GM12878 (cell line): ENCODE results near the gene KATNBL1. TPM values are rescaled to one million over a fixed set of nuclear protein-coding genes. Genes with fewer than 3 reads are reported as not detected.

Source experiments
- ATF7 ChIP-seq: fragments of 450-650 bp; IDR thresholded peaks from 2 replicates; pipeline ENCODE4 v1.6.1; 2016; ENCODE audit warnings: low read depth, mild to moderate bottlenecking
- BACH1 ChIP-seq: fragments of 450-650 bp; IDR thresholded peaks from 2 replicates; pipeline ENCODE4 v1.6.1; 2017; ENCODE audit warnings: mild to moderate bottlenecking, borderline replicate concordance
- CBX5 ChIP-seq: sonication (generic); IDR thresholded peaks from 2 replicates; pipeline ENCODE4 v1.6.1; 2016; ENCODE audit warnings: low read depth, moderate library complexity, mild to moderate bottlenecking, inconsistent platforms
- CREB1 ChIP-seq: IDR thresholded peaks from 2 replicates; pipeline ENCODE4 v1.6.1; 2012; ENCODE audit warnings: low read depth, mild to moderate bottlenecking, inconsistent platforms
- ESRRA ChIP-seq: IDR thresholded peaks from 2 replicates; pipeline ENCODE4 v1.6.1; 2012; ENCODE audit warnings: mild to moderate bottlenecking, low read length, improper control_type of control experiment
- FOXM1 ChIP-seq: IDR thresholded peaks from 2 replicates; pipeline ENCODE4 v1.6.1; 2012; ENCODE audit warnings: low read depth, mild to moderate bottlenecking, inconsistent platforms, low read length, moderate library complexity
- HCFC1 ChIP-seq: fragments of 150-350 bp; IDR thresholded peaks from 2 replicates; pipeline ENCODE4 v1.6.1; 2014; ENCODE audit warnings: low read length
- HDAC2 ChIP-seq: fragments of 200-600 bp; sonication (generic); IDR thresholded peaks from 2 replicates; pipeline ENCODE4 v1.6.1; 2017
- HDAC6 ChIP-seq: fragments of 200-600 bp; sonication (generic); IDR thresholded peaks from one replicate; pipeline ENCODE4 v1.8.0; 2017; ENCODE audit warnings: antibody characterized with exemption; ENCODE audit not compliant: unreplicated experiment
- IKZF1 ChIP-seq: fragments of 450-650 bp; conservative IDR thresholded peaks from 2 replicates; pipeline ENCODE4 v1.6.1; 2017; ENCODE audit warnings: antibody characterized with exemption, mild to moderate bottlenecking
- KLF5 ChIP-seq: fragments of 450-650 bp; IDR thresholded peaks from 2 replicates; pipeline ENCODE4 v1.6.1; 2014; ENCODE audit warnings: mild to moderate bottlenecking; ENCODE audit not compliant: partially characterized antibody
- MXI1 ChIP-seq: fragments of 150-350 bp; IDR thresholded peaks from 2 replicates; pipeline ENCODE4 v1.6.1; 2011; ENCODE audit warnings: low read depth, mild to moderate bottlenecking, inconsistent platforms, low read length, improper control_type of control experiment
- NFYB ChIP-seq: IDR thresholded peaks from 2 replicates; pipeline ENCODE4 v1.6.1; 2011; ENCODE audit warnings: low read depth, mild to moderate bottlenecking, low read length, improper control_type of control experiment, moderate library complexity; ENCODE audit not compliant: insufficient read depth
- NR2F1 ChIP-seq: fragments of 450-650 bp; conservative IDR thresholded peaks from 2 replicates; pipeline ENCODE4 v1.6.1; 2017; ENCODE audit warnings: mild to moderate bottlenecking
- POLR2A ChIP-seq: IDR thresholded peaks from 2 replicates; pipeline ENCODE4 v1.6.1; 2011; ENCODE audit warnings: low read depth, mild to moderate bottlenecking, low read length
- RAD21 ChIP-seq: IDR thresholded peaks from 2 replicates; pipeline ENCODE4 v1.6.1; 2011; ENCODE audit warnings: mild to moderate bottlenecking, low read depth, low read length, moderate library complexity; ENCODE audit not compliant: insufficient read depth
- RBBP5 ChIP-seq: fragments of 200-600 bp; sonication (generic); conservative IDR thresholded peaks from 2 replicates; pipeline ENCODE4 v1.6.1; 2016
- SIX5 ChIP-seq: IDR thresholded peaks from 2 replicates; pipeline ENCODE4 v1.6.1; 2011; ENCODE audit warnings: mild to moderate bottlenecking, low read depth, low read length, moderate library complexity; ENCODE audit not compliant: severe bottlenecking
- SMAD5 ChIP-seq: IDR thresholded peaks from 2 replicates; pipeline ENCODE4 v1.6.1; 2016; ENCODE audit warnings: antibody characterized with exemption, low read depth
- SP1 ChIP-seq: IDR thresholded peaks from one replicate; pipeline ENCODE4 v1.6.1; 2011; ENCODE audit warnings: low read depth, low read length
- SPI1 ChIP-seq: IDR thresholded peaks from 2 replicates; pipeline ENCODE4 v1.6.1; 2011; ENCODE audit warnings: low read depth, mild to moderate bottlenecking, low read length, moderate library complexity, borderline replicate concordance; ENCODE audit not compliant: insufficient read depth
- SREBF2 ChIP-seq: IDR thresholded peaks from 2 replicates; pipeline ENCODE4 v1.6.1; 2012; ENCODE audit warnings: mild to moderate bottlenecking, low read length
- YY1 ChIP-seq: IDR thresholded peaks from 2 replicates; pipeline ENCODE4 v1.6.1; 2011; ENCODE audit warnings: low read depth, mild to moderate bottlenecking, low read length
- ZNF217 ChIP-seq: fragments of 450-650 bp; IDR thresholded peaks from 2 replicates; pipeline ENCODE4 v1.6.1; 2017; ENCODE audit warnings: antibody characterized with exemption, mild to moderate bottlenecking
- ZNF274 ChIP-seq: IDR thresholded peaks from one replicate; pipeline ENCODE4 v1.8.0; 2011; ENCODE audit not compliant: insufficient read length, insufficient read depth
- ZNF384 ChIP-seq: IDR thresholded peaks from 2 replicates; pipeline ENCODE4 v1.6.1; 2012; ENCODE audit warnings: low read depth, mild to moderate bottlenecking, low read length, improper control_type of control experiment, borderline replicate concordance
- polyA plus RNA-seq, 11 experiments: library from polyadenylated mRNA; depleted of rRNA in 4 of 11; unstranded in 6 of 11; stranded (reverse) in 5 of 11; fragments of >200 nt; fragmentation: Nextera tagmentation in 4 of 11; fragmentation: Illumina TruSeq in 1 of 11; extraction: Ambion mirVana in 4 of 11; extraction: Trizol in 1 of 11; gene quantifications; 1 replicate in 1 of 11; 2 replicates in 10 of 11; pipeline versions ENCODE4 v1.2.1 to v1.2.3, GENCODE V29; 2011 to 2016; ENCODE audit warnings: inconsistent platforms in 2 of 11, missing spikeins in 2 of 11, low read depth in 1 of 11
- total RNA-seq, 4 experiments: library from RNA; depleted of rRNA in 3 of 4; stranded (reverse); fragments of >200 nt in 3 of 4; fragmentation: Illumina TruSeq in 1 of 4; extraction: Trizol in 1 of 4; gene quantifications; 2 replicates each; pipeline versions ENCODE4 v1.2.1 to v1.2.3, GENCODE V29; 2013 to 2021
- TF ChIP-seq, protein P1 (sequence below): fragments of 450-650 bp; IDR thresholded peaks from 2 replicates; pipeline ENCODE4 v1.6.1; 2014; ENCODE audit warnings: mild to moderate bottlenecking
- TF ChIP-seq, protein P2 (sequence below): IDR thresholded peaks from 2 replicates; pipeline ENCODE4 v1.6.1; 2011; ENCODE audit warnings: mild to moderate bottlenecking, low read depth, low read length, moderate library complexity; ENCODE audit not compliant: insufficient replicate concordance
- TF ChIP-seq, protein P3 (sequence below): IDR thresholded peaks from 2 replicates; pipeline ENCODE4 v1.6.1; 2012; ENCODE audit warnings: low read depth, low read length, improper control_type of control experiment
- TF ChIP-seq, protein P4 (sequence below): fragments of 450-650 bp; IDR thresholded peaks from 2 replicates; pipeline ENCODE4 v1.6.1; 2016; ENCODE audit warnings: mild to moderate bottlenecking

Gene KATNBL1
- total and polyA plus RNA-seq, 10 of the 15 experiments (the other 5 are each of a cell fraction or from before 2014, with no cell fraction given), result 7.8 to 58.8 (median 30.1) TPM

DNA sequence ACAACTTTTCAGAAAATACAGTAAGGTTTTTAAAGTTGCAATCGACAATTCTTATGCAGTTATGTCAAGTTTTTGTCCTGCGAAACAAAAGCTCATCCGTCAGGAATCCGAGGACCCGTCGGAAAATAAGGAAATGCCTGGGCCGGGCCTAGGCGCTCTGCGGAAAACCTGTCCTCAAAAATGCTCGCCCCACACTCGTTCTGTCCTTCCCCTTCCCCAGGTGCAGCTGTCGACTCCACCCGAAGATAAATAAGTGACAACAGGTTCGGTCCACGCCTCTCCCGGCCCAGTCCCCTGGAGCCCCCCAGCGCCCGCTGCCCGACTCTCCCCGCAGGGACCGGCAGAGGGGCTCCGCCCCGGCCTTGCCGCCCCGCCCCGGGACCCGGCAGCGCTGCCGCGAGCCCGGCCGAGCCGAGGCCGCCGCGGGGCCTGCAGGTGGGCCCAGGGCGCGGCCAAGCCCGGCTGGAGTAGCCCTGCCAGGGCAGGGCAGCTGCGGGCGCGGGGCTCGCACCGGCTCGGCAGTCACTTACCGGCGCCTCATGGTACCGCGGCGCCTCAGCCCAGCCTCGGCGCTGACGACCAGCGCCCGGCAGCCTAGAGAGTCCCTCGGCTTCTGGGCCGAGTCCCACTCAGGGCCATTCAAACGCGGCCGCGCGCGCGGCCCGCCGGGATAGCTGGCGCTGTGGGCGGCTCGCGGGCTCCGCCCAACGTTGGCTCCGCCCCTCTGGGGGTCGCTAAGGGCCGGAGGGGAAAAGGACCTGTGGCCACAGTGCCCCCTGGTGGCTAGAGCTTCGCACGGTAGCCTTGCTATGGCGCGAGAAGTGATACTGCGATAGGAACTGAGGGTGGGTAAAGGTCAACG is at the start of gene KATNBL1 (continued):
- TF ChIP-seq SPI1 (0 out of 2 replicates have a peak, but pooled peaks have one; percentile 2), RAD21 (peak; percentile 89), NR2F1 (peak; percentile 88), SREBF2 (no peak), NFYB (no peak), SMAD5 (no peak; the same call in 1 of the 2 replicates), ESRRA (no peak), ATF7 (no peak), CREB1 (peak; percentile 11; the same call in 1 of the 2 replicates), HCFC1 (no peak), MXI1 (peak; percentile 60; the same call in 1 of the 2 replicates), IKZF1 (peak; percentile 81), ZNF384 (no peak), CBX5 (no peak), HDAC2 (no peak), YY1 (peak; percentile 82), KLF5 (peak; percentile 85), ZNF274 (no peak), HDAC6 (no peak), RBBP5 (0 out of 2 replicates have a peak, but pooled peaks have one; percentile 49), POLR2A (peak; percentile 88), SP1 (peak; percentile 75), SIX5 (no peak), BACH1 (peak; percentile 85), ZNF217 (0 out of 2 replicates have a peak, but pooled peaks have one; percentile 50), FOXM1 (no peak)
- TF ChIP-seq, protein P1, sequence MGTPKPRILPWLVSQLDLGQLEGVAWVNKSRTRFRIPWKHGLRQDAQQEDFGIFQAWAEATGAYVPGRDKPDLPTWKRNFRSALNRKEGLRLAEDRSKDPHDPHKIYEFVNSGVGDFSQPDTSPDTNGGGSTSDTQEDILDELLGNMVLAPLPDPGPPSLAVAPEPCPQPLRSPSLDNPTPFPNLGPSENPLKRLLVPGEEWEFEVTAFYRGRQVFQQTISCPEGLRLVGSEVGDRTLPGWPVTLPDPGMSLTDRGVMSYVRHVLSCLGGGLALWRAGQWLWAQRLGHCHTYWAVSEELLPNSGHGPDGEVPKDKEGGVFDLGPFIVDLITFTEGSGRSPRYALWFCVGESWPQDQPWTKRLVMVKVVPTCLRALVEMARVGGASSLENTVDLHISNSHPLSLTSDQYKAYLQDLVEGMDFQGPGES, result peak; percentile 38; the same call in 1 of the 2 replicates
- TF ChIP-seq, protein P2, sequence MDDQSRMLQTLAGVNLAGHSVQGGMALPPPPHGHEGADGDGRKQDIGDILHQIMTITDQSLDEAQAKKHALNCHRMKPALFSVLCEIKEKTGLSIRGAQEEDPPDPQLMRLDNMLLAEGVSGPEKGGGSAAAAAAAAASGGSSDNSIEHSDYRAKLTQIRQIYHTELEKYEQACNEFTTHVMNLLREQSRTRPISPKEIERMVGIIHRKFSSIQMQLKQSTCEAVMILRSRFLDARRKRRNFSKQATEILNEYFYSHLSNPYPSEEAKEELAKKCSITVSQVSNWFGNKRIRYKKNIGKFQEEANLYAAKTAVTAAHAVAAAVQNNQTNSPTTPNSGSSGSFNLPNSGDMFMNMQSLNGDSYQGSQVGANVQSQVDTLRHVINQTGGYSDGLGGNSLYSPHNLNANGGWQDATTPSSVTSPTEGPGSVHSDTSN, result no peak
- TF ChIP-seq, protein P3, sequence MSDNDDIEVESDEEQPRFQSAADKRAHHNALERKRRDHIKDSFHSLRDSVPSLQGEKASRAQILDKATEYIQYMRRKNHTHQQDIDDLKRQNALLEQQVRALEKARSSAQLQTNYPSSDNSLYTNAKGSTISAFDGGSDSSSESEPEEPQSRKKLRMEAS, result 0 out of 2 replicates have a peak, but pooled peaks have one; percentile 54
- TF ChIP-seq, protein P4, sequence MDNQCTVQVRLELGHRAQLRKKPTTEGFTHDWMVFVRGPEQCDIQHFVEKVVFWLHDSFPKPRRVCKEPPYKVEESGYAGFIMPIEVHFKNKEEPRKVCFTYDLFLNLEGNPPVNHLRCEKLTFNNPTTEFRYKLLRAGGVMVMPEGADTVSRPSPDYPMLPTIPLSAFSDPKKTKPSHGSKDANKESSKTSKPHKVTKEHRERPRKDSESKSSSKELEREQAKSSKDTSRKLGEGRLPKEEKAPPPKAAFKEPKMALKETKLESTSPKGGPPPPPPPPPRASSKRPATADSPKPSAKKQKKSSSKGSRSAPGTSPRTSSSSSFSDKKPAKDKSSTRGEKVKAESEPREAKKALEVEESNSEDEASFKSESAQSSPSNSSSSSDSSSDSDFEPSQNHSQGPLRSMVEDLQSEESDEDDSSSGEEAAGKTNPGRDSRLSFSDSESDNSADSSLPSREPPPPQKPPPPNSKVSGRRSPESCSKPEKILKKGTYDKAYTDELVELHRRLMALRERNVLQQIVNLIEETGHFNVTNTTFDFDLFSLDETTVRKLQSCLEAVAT, result no peak
